Measurements from ENCODE around the gene DCLRE1B. TPM values are rescaled to one million over a fixed set of nuclear protein-coding genes. Genes with fewer than 3 reads are reported as not detected.

The DCLRE1B gene
- total and polyA plus RNA-seq, 9 of the 15 experiments (the other 6 are each of a cell fraction or from before 2014, with no cell fraction given): 10.6 to 28.8 (median 17.2) TPM

- no peak overlapping the region for H3K9ac ChIP-seq (ENCODE audit: insufficient read depth in 1 of 2, low read depth in 2 of 2, low read length in 2 of 2)
- BruUV-seq (replicated peaks): no TSS peak
- TF ChIP-seq HDAC1 (IDR thresholded peaks at IDR 0.05) (0 out of 4 replicates have a peak, but pooled peaks of 1 of the 2 experiments have one; percentile 12), XRCC3 (IDR thresholded peaks at IDR 0.05) (no peak), RFX5 (IDR thresholded peaks at IDR 0.05; ENCODE audit: low read depth, low read length) (no peak), DPF2 (IDR thresholded peaks at IDR 0.05) (no peak), ZNF639 (CRISPR knock-in tag; conservative IDR thresholded peaks at IDR 0.05 in 1 of 2, IDR thresholded peaks at IDR 0.05 in 1 of 2) (no peak)
- peaks cover 31% of the 10 kb centered on the region for H3K36me3 ChIP-seq (ENCODE audit: control insufficient read depth, insufficient read depth, low read length)
- FAIRE-seq: no peak
- ChIA-PET POLR2A (interaction anchor here (1.2 to 1.7 kb wide), 3 partner anchors 13 to 19 kb away, joined by 4 to 13 read pairs (median 5); no protein-coding TSS in a partner anchor), CTCF (ENCODE audit: low intra/inter-chr PET ratio) (no interaction called here)
- no peak overlapping the region for H3K27ac ChIP-seq (ENCODE audit: extremely low read depth, low read depth, low read length)
- intact Hi-C loops (cut with micrococcal nuclease): loop anchor here (10.0 kb wide), 1 partner anchor 179 kb away; the partner anchor contains the start of gene PHTF1
- no peak for ATAC-seq
- peaks cover 25 to 38% of the 10 kb centered on the region in 2 experiments for H3K4me1 ChIP-seq (replicated peaks in 1 of 2; ENCODE audit: control insufficient read depth in 2 of 2, insufficient read depth in 2 of 2, low read length in 2 of 2)
- no peak overlapping the region for H2AFZ ChIP-seq (ENCODE audit: low read depth, low read length)
- peaks cover 21% of the 10 kb centered on the region for H4K20me1 ChIP-seq (replicated peaks; ENCODE audit: control insufficient read depth, insufficient read depth, low read length)
- no peak overlapping the region for H3K4me3 ChIP-seq
- H3K27me3 ChIP-seq (ENCODE audit: control insufficient read depth in 2 of 2, insufficient read depth in 2 of 2, low read length in 2 of 2): no peaks in the 10 kb centered on the region
- H3K4me2 ChIP-seq (ENCODE audit: insufficient read depth, low read length): no peak overlapping the region
- H3K79me2 ChIP-seq (ENCODE audit: control insufficient read depth, insufficient read depth, low read length): peaks cover 100% of the 10 kb centered on the region
- in situ Hi-C loops (cut with MboI): no loop called here
- no peaks in the 10 kb centered on the region for H3K9me3 ChIP-seq (replicated peaks; ENCODE audit: control insufficient read depth, insufficient read depth, low read depth, low read length)
- DNase-seq (ENCODE audit: extremely low read depth in 1 of 4, low spot score in 3 of 4): no peak
- H3K9me1 ChIP-seq (ENCODE audit: control insufficient read depth, insufficient read depth, low read length): no peaks in the 10 kb centered on the region
Measured at GRCh38 chr1:113934006-113934405, 28.9 kb downstream of the DCLRE1B start.

All from K562 (cell line).